ACC112 (cell line): Measurements from ENCODE around the gene ITGAX.
"Not testable (repeated sequence)": the region's sequence is repeated elsewhere in the genome, so short reads cannot be mapped to it uniquely, and the experiment has no call there.

Source experiments
- H2AFZ ChIP-seq: fragments of 200-600 bp; sonication (generic); one replicate; pipeline ENCODE4 v1.6.0; 2017; ENCODE audit warnings: antibody characterized with exemption, low read length; ENCODE audit not compliant: unreplicated experiment
- H3K27ac ChIP-seq: fragments of 200-600 bp; sonication (generic); 2 replicates; pipeline ENCODE4 v1.5.1; 2014; ENCODE audit warnings: low read depth, mild to moderate bottlenecking, antibody characterized with exemption, low read length, moderate library complexity
- H3K27me3 ChIP-seq: fragments of 200-600 bp; sonication (generic); 2 replicates; pipeline ENCODE4 v1.6.1; 2014; ENCODE audit warnings: mild to moderate bottlenecking, antibody characterized with exemption, low read length, moderate library complexity, mixed read lengths; ENCODE audit not compliant: insufficient read depth
- H3K36me3 ChIP-seq: fragments of 200-600 bp; sonication (generic); 2 replicates; pipeline ENCODE4 v1.6.1; 2016; ENCODE audit warnings: mild to moderate bottlenecking, antibody characterized with exemption, low read length, moderate library complexity, mixed read lengths; ENCODE audit not compliant: insufficient read depth
- H3K4me1 ChIP-seq: fragments of 200-600 bp; sonication (generic); one replicate; pipeline ENCODE4 v1.6.1; 2016; ENCODE audit warnings: low read length, mixed read lengths; ENCODE audit not compliant: insufficient read depth, unreplicated experiment, control insufficient read depth
- H3K4me3 ChIP-seq: fragments of 200-600 bp; sonication (generic); 2 replicates; pipeline ENCODE4 v1.5.1; 2014; ENCODE audit warnings: mild to moderate bottlenecking, low read depth, low read length
- H3K79me2 ChIP-seq: fragments of 200-600 bp; sonication (generic); one replicate; pipeline ENCODE4 v1.6.0; 2016; ENCODE audit warnings: low read length; ENCODE audit not compliant: control insufficient read depth, unreplicated experiment, insufficient read depth

ITGAX gene

DNA sequence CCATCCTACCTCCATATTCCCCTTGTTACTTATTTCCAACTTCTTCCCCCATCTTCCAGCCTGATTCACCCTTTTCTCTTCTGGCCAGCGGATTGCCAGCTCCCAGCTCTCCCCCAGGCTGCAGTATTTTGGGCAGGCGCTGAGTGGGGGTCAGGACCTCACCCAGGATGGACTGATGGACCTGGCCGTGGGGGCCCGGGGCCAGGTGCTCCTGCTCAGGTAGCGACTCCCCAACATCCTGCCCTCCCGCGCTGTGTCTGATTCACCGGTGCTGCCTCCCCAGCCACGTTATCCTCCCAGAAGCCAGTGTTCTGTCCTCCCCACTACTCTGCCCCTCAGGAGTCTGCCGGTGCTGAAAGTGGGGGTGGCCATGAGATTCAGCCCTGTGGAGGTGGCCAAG, 57.8 kb downstream of the ITGAX start:
- Histone ChIP-seq H3K4me1 (no peaks in the 10 kb centered on the region), H3K4me3 (no peak overlapping the region), H3K27me3 (peaks cover 43% of the 10 kb centered on the region), H3K27ac (no peak overlapping the region), H3K36me3 (no peaks in the 10 kb centered on the region), H2AFZ (no peak overlapping the region), H3K79me2 (no peaks in the 10 kb centered on the region)

DNA sequence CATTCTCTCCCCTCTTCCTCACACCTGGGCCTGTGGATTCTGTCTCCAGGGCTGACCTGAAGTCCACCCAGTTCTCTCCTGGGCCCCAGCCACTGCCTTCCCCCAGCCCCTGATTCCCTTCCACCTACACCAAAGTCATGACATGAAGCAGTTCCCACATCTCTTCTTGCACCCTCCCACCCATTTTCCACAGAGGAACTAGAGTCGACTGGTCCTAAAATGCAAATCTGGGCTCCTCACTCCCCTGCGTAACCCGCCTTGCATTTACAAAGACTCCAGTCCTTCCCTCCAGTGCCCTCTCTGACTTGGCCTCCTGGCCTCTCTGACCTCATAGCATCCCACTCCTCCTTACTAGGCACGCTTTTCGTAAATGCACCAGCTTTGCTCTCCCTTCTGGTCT, 58.4 kb downstream of the ITGAX start:
- no peaks in the 10 kb centered on the region for H3K79me2 ChIP-seq
- no peak overlapping the region for H3K27ac ChIP-seq
- no peaks in the 10 kb centered on the region for H3K4me1 ChIP-seq
- H2AFZ ChIP-seq, result no peak overlapping the region
- no peaks in the 10 kb centered on the region for H3K36me3 ChIP-seq
- H3K27me3 ChIP-seq, result peaks cover 40% of the 10 kb centered on the region
- H3K4me3 ChIP-seq, result no peak overlapping the region

DNA sequence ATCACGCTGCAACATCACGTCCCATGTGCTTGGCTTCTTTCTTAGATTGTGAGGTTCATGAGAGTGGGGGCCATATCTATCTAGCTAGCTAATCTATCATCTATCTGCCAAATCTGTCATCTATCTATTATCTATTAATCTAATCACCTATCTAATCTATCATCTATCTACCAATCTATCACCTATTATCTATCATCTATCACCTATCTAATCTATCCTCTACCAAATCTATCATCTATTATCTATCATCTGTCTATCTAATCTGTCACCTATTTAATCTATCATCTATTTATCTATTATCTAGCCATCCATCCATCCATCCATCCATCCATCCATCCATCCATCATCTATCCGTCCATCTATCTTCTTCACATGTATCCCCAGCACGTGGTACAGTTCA, 59.0 kb downstream of the ITGAX start:
- Histone ChIP-seq H2AFZ (no peak overlapping the region), H3K79me2 (no peaks in the 10 kb centered on the region), H3K4me1 (no peaks in the 10 kb centered on the region), H3K36me3 (no peaks in the 10 kb centered on the region), H3K27me3 (peaks cover 40% of the 10 kb centered on the region), H3K27ac (no peak overlapping the region), H3K4me3 (no peak overlapping the region)

DNA sequence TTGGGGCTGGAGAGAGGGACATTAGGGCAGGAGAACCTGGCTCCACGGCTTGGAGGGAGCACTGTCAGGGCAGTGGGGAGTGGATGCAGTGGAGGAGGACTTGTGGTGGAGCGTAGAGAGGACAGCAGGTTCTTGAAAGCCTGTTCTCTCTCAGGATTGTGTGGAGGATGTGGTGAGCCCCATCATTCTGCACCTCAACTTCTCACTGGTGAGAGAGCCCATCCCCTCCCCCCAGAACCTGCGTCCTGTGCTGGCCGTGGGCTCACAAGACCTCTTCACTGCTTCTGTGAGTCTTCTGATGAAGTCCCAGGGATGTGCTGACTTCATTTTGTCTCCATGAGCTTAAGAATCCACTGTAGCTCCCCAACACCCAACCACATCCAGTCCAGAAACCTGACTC, 59.7 kb downstream of the ITGAX start:
- no peaks in the 10 kb centered on the region for H3K79me2 ChIP-seq
- no peak overlapping the region for H3K27ac ChIP-seq
- H3K36me3 ChIP-seq, result no peaks in the 10 kb centered on the region
- no peak overlapping the region for H3K4me3 ChIP-seq
- H2AFZ ChIP-seq, result no peak overlapping the region
- peaks cover 40% of the 10 kb centered on the region for H3K27me3 ChIP-seq
- no peaks in the 10 kb centered on the region for H3K4me1 ChIP-seq

DNA sequence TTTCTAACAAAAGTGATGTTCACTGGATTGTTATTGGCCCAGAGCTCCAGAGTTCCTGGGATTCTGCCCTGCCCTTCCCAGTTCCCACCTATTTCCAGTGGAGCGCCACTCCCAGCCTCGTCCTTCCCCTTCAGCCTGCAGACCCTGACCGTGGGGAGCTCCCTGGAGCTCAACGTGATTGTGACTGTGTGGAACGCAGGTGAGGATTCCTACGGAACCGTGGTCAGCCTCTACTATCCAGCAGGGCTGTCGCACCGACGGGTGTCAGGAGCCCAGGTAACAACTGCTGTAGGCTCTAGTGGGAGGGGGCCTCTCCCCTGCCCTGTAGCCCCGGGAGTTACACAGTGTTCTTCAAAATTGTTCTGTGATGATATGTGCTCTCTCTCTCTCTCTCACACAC, 61.4 kb downstream of the ITGAX start:
- Histone ChIP-seq H3K27me3 (peaks cover 40% of the 10 kb centered on the region), H3K4me3 (no peak overlapping the region), H2AFZ (no peak overlapping the region), H3K27ac (no peak overlapping the region), H3K4me1 (no peaks in the 10 kb centered on the region), H3K79me2 (no peaks in the 10 kb centered on the region), H3K36me3 (no peaks in the 10 kb centered on the region)

DNA sequence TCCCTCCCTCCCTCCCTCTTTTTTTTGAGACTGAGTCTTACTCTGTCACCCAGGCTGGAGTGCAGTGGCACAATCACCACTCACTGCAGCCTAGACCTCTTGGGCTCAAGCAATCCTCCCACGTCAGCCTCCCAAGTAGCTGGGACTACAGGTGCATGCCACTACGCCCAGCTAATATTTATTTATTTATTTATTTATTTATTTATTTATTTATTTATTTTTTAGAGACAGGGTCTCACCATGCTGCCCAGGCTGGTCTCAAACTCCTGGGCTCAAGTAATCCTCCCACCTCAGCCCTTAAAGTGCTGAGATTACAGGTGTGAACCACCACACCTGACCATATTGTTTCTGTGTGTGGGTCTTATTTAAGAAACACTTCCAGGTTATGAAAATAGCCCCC, 62.1 kb downstream of the ITGAX start:
- H3K79me2 ChIP-seq, H3K27ac ChIP-seq, H3K4me3 ChIP-seq, H3K36me3 ChIP-seq, H2AFZ ChIP-seq, H3K4me1 ChIP-seq: not testable (repeated sequence)
- H3K27me3 ChIP-seq, result peaks cover 40% of the 10 kb centered on the region

DNA sequence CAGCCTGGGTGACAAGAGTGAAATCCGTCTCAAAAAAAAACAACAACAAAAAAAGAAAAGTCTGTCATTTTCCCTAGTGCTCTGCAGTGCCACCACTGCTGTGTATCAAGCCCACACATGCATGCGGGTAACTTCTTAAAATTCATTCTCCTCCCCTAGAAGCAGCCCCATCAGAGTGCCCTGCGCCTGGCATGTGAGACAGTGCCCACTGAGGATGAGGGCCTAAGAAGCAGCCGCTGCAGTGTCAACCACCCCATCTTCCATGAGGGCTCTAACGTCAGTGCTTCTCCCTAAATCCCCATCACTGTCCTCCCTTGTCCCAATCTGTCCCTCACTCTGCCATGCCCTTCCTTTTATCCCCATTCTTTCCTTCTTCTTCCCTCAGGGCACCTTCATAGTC, 62.9 kb downstream of the ITGAX start:
- H3K27me3 ChIP-seq, result peaks cover 35% of the 10 kb centered on the region
- no peaks in the 10 kb centered on the region for H3K79me2 ChIP-seq
- no peak overlapping the region for H2AFZ ChIP-seq
- H3K27ac ChIP-seq, result no peak overlapping the region
- H3K4me1 ChIP-seq, result no peaks in the 10 kb centered on the region
- H3K36me3 ChIP-seq, result no peaks in the 10 kb centered on the region
- H3K4me3 ChIP-seq, result no peak overlapping the region

DNA sequence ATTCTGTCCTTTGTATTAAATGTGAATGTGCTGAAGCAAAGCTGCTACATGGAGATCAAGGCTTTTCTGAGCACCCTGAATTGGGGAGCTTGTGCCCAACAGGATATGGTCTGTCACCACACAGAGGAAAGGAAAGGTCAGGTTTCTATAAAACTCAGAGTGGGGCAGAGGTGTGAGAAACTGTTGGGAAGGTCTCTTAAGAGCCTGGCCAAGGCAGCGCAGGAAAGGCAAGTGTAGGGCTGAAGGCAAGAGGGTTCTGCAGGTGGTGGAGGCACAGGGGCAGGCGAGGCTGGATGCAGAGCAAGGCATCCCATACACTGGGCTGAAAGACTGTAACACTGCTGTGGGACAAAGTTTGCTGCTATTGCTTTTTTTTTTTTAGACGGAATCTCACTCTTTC, 65.1 kb downstream of the ITGAX start:
- Histone ChIP-seq H3K27ac (no peak overlapping the region), H3K36me3 (no peaks in the 10 kb centered on the region), H2AFZ (no peak overlapping the region), H3K4me1 (no peaks in the 10 kb centered on the region), H3K79me2 (no peaks in the 10 kb centered on the region), H3K27me3 (peaks cover 14% of the 10 kb centered on the region), H3K4me3 (no peak overlapping the region)

DNA sequence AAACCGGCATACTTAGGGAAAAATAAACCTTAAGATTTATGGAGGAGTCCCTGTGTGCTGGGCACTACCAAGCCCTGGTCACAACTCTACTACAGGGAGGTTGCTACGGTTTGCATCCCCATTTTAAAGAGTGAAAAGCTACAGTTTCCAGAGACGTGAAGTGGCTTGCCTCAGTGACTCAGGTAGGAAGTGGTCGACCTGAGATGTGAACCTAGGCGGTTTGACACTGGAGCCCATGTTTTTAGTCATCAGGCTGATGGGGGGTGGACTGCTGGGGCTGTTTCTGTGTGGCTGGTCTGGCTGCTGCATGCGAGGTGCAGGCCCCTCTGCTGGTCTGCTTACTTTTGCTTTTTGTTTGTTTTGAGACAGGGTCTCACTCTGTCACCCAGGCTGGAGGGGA, 66.6 kb downstream of the ITGAX start:
- H3K4me3 ChIP-seq, result no peak overlapping the region
- H3K36me3 ChIP-seq, result no peaks in the 10 kb centered on the region
- no peaks in the 10 kb centered on the region for H3K4me1 ChIP-seq
- no peak overlapping the region for H2AFZ ChIP-seq
- H3K79me2 ChIP-seq, result no peaks in the 10 kb centered on the region
- H3K27me3 ChIP-seq, result peaks cover under 1% of the 10 kb centered on the region; the same call in 1 of the 2 replicates
- no peak overlapping the region for H3K27ac ChIP-seq

DNA sequence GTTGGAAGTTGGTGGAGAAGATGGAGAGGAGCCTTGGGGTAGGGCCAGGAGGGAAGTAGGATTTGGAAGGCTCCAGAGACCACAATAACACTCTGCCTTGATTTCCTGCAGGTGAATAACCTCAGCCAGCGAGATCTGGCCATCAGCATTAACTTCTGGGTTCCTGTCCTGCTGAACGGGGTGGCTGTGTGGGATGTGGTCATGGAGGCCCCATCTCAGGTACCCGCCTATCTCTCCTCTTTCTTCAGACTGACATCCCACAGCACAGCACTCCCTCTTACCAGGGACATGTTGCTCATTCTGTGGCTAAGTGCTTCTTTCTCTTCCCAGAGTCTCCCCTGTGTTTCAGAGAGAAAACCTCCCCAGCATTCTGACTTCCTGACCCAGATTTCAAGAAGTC, 68.3 kb downstream of the ITGAX start:
- H3K36me3 ChIP-seq, result no peaks in the 10 kb centered on the region
- no peaks in the 10 kb centered on the region for H3K79me2 ChIP-seq
- H3K4me3 ChIP-seq, result no peak overlapping the region
- no peak overlapping the region for H2AFZ ChIP-seq
- peaks cover 2% of the 10 kb centered on the region for H3K4me1 ChIP-seq
- no peaks in the 10 kb centered on the region for H3K27me3 ChIP-seq
- no peak overlapping the region for H3K27ac ChIP-seq

DNA sequence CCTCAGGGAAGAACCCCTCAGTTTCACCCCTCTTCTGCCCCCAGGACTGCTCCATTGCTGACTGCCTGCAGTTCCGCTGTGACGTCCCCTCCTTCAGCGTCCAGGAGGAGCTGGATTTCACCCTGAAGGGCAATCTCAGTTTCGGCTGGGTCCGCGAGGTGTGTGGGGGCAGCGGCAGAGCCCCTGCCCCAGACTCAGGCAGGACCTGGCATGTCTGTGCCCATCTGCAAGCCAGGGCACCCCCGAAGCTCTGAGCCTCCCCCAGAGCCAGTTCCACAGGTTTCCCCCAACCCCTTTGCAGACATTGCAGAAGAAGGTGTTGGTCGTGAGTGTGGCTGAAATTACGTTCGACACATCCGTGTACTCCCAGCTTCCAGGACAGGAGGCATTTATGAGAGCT, 68.8 kb downstream of the ITGAX start:
- H3K4me1 ChIP-seq, result peaks cover 3% of the 10 kb centered on the region
- no peaks in the 10 kb centered on the region for H3K79me2 ChIP-seq
- no peak overlapping the region for H3K4me3 ChIP-seq
- H2AFZ ChIP-seq, result no peak overlapping the region
- H3K27me3 ChIP-seq, result no peaks in the 10 kb centered on the region
- H3K27ac ChIP-seq, result no peak overlapping the region
- no peaks in the 10 kb centered on the region for H3K36me3 ChIP-seq
